Keratinocyte (primary cell): Measurements from ENCODE around the gene ZSCAN16. TPM values are rescaled to one million over a fixed set of nuclear protein-coding genes. Genes with fewer than 3 reads are reported as not detected.

Source experiments
- DNase-seq: peaks from one replicate; pipeline ENCODE4 v3.0.0-alpha.2; 2011; ENCODE audit warnings: low read depth, missing footprints, low spot score
- FAIRE-seq: peaks from 2 replicates; lab custom pipeline; 2011; peaks lifted over from hg19 to GRCh38; lab: Jason Lieb, UNC
- H2AFZ ChIP-seq: 2 replicates; pipeline ENCODE4 v1.6.0; 2012; ENCODE audit warnings: low read length, control low read depth, inconsistent platforms; ENCODE audit not compliant: control insufficient read depth
- H3K27ac ChIP-seq: 2 replicates; pipeline ENCODE4 v1.5.1; 2011; ENCODE audit warnings: low read length; ENCODE audit not compliant: control insufficient read depth, insufficient read depth
- H3K27me3 ChIP-seq: 3 replicates; pipeline ENCODE4 v1.6.0; 2011; ENCODE audit warnings: low read length; ENCODE audit not compliant: control insufficient read depth, insufficient read depth; ENCODE audit errors: extremely low read depth
- H3K36me3 ChIP-seq, 2 experiments: 2 replicates in 1 of 2; 3 replicates in 1 of 2; pipeline ENCODE4 v1.5.1; 2011; ENCODE audit warnings: low read length in 2 of 2, mild to moderate bottlenecking in 1 of 2; ENCODE audit not compliant: control insufficient read depth in 2 of 2, insufficient read depth in 2 of 2; ENCODE audit errors: extremely low read depth in 1 of 2
- H3K4me1 ChIP-seq: 3 replicates; pipeline ENCODE4 v1.5.1; 2011; ENCODE audit warnings: low read length; ENCODE audit not compliant: control insufficient read depth, insufficient read depth; ENCODE audit errors: extremely low read depth
- H3K4me2 ChIP-seq: 3 replicates; pipeline ENCODE4 v1.6.0; 2011; ENCODE audit warnings: low read depth, low read length; ENCODE audit not compliant: control insufficient read depth, insufficient read depth; ENCODE audit errors: extremely low read depth
- H3K4me3 ChIP-seq, 3 experiments: fragments of 200-600 bp in 1 of 3; sonication (generic) in 1 of 3; 2 replicates in 2 of 3; 3 replicates in 1 of 3; pipeline ENCODE4 v1.5.1; 2011 to 2016; ENCODE audit warnings: low read length in 3 of 3, mild to moderate bottlenecking in 3 of 3, control low read depth in 2 of 3, inconsistent platforms in 1 of 3, low read depth in 1 of 3, mixed read lengths in 1 of 3, mixed run types in 1 of 3, moderate library complexity in 1 of 3; ENCODE audit not compliant: control insufficient read depth in 2 of 3, insufficient read depth in 2 of 3; ENCODE audit errors: extremely low read depth in 1 of 3
- H3K79me2 ChIP-seq: 2 replicates; pipeline ENCODE4 v1.6.0; 2012; ENCODE audit warnings: low read length; ENCODE audit not compliant: control insufficient read depth, insufficient read depth
- H3K9ac ChIP-seq: 3 replicates; pipeline ENCODE4 v1.6.0; 2011; ENCODE audit warnings: low read length; ENCODE audit not compliant: control insufficient read depth, insufficient read depth; ENCODE audit errors: extremely low read depth
- H3K9me1 ChIP-seq: 3 replicates; pipeline ENCODE4 v1.6.0; 2011; ENCODE audit warnings: low read length; ENCODE audit not compliant: control insufficient read depth, insufficient read depth; ENCODE audit errors: extremely low read depth
- H3K9me3 ChIP-seq: 2 replicates; pipeline ENCODE4 v1.5.1; 2012; ENCODE audit warnings: low read depth, low read length; ENCODE audit not compliant: control insufficient read depth
- H4K20me1 ChIP-seq: 3 replicates; pipeline ENCODE4 v1.6.0; 2011; ENCODE audit warnings: low read length; ENCODE audit not compliant: control insufficient read depth, insufficient read depth; ENCODE audit errors: extremely low read depth
- CTCF ChIP-seq, 3 experiments: IDR thresholded peaks in 1 of 3; conservative IDR thresholded peaks in 1 of 3; optimal IDR thresholded peaks in 1 of 3; 2 replicates in 2 of 3; 3 replicates in 1 of 3; pipeline versions ENCODE3 to v1.5.1; 2011; ENCODE audit warnings: low read length in 3 of 3, mild to moderate bottlenecking in 3 of 3, moderate library complexity in 2 of 3, control low read depth in 1 of 3, inconsistent platforms in 1 of 3; ENCODE audit not compliant: insufficient read depth in 2 of 3; ENCODE audit errors: extremely low read depth in 1 of 3
- EZH2 ChIP-seq: IDR thresholded peaks from one replicate; pipeline ENCODE4 v1.6.1; 2012; ENCODE audit warnings: inconsistent platforms, mild to moderate bottlenecking, low read length, moderate library complexity
- dilution Hi-C: fragments of 300-500 bp; cut with MboI; formaldehyde crosslinking; loops from one replicate; pipeline ENCODE4 v1.7.0; 2020; ENCODE audit warnings: low sequenced_read_pairs; ENCODE audit not compliant: extremely low pct_ligation_motif_present
- polyA plus RNA-seq, 5 experiments: library from polyadenylated mRNA; depleted of rRNA in 3 of 5; stranded (reverse) in 3 of 5; stranded (forward) in 1 of 5; unstranded in 1 of 5; fragments of >200 nt; gene quantifications; 1 replicate in 1 of 5; 2 replicates in 3 of 5; 3 replicates in 1 of 5; pipeline versions ENCODE4 v1.2.1 to v1.2.3, GENCODE V29; 2011 to 2012; ENCODE audit warnings: missing spikeins in 2 of 5, low read depth in 1 of 5, low replicate concordance in 1 of 5

The ZSCAN16 gene
- polyA plus RNA-seq, 1 donor (not counting 4 experiments of a cell fraction or from before 2014, with no cell fraction given) = 1.5 TPM

- no peak overlapping the region for H3K4me2 ChIP-seq
- no peaks in the 10 kb centered on the region for H4K20me1 ChIP-seq
- H3K4me1 ChIP-seq = no peaks in the 10 kb centered on the region
- H3K36me3 ChIP-seq = peaks cover 0 to 1% of the 10 kb centered on the region in 2 experiments
- H3K9me3 ChIP-seq = no peaks in the 10 kb centered on the region
- dilution Hi-C loops = no loop called here
- no peaks in the 10 kb centered on the region for H3K79me2 ChIP-seq
- no peak overlapping the region for H3K27ac ChIP-seq
- H3K9me1 ChIP-seq = no peaks in the 10 kb centered on the region
- FAIRE-seq (no peak), DNase-seq (no peak)
- TF ChIP-seq CTCF (optimal IDR thresholded peaks at IDR 0.05 in 1 of 3, IDR thresholded peaks at IDR 0.05 in 1 of 3, conservative IDR thresholded peaks at IDR 0.05 in 1 of 3; ENCODE audit: extremely low read depth in 1 of 3, insufficient read depth in 2 of 3, low read length in 3 of 3) = no peak
- no peak for TF ChIP-seq EZH2
- no peak overlapping the region for H3K9ac ChIP-seq
- H3K27me3 ChIP-seq = no peaks in the 10 kb centered on the region
- H3K4me3 ChIP-seq = no peak overlapping the region
- H2AFZ ChIP-seq = no peak overlapping the region
Measured at GRCh38 chr6:28160233-28160632, 35.8 kb downstream of the ZSCAN16 start.

GRCh38 chr6:28161410-28162079 lies 37.1 kb downstream of the ZSCAN16 start:
- peak overlapping the region; percentile 85 for H3K4me2 ChIP-seq
- H3K4me3 ChIP-seq = peak overlapping the region; percentile 51 to 83 (median 81)
- no peak for TF ChIP-seq CTCF (optimal IDR thresholded peaks at IDR 0.05 in 1 of 3, IDR thresholded peaks at IDR 0.05 in 1 of 3, conservative IDR thresholded peaks at IDR 0.05 in 1 of 3; ENCODE audit: extremely low read depth in 1 of 3, insufficient read depth in 2 of 3, low read length in 3 of 3)
- no peak for TF ChIP-seq EZH2
- no peaks in the 10 kb centered on the region for H3K27me3 ChIP-seq
- peak overlapping the region; percentile 57 for H3K9ac ChIP-seq
- H2AFZ ChIP-seq = peak overlapping the region; percentile 96
- H3K4me1 ChIP-seq = peaks cover 1% of the 10 kb centered on the region
- no peak overlapping the region for H3K27ac ChIP-seq
- H3K9me3 ChIP-seq = no peaks in the 10 kb centered on the region
- FAIRE-seq = no peak
- H3K79me2 ChIP-seq = no peaks in the 10 kb centered on the region
- H3K36me3 ChIP-seq = peaks cover 0 to 1% of the 10 kb centered on the region in 2 experiments
- H4K20me1 ChIP-seq = no peaks in the 10 kb centered on the region
- DNase-seq = no peak
- dilution Hi-C loops = no loop called here
- no peaks in the 10 kb centered on the region for H3K9me1 ChIP-seq
